ENCODE results near the gene TRAPPC10.

Gene TRAPPC10

DNA sequence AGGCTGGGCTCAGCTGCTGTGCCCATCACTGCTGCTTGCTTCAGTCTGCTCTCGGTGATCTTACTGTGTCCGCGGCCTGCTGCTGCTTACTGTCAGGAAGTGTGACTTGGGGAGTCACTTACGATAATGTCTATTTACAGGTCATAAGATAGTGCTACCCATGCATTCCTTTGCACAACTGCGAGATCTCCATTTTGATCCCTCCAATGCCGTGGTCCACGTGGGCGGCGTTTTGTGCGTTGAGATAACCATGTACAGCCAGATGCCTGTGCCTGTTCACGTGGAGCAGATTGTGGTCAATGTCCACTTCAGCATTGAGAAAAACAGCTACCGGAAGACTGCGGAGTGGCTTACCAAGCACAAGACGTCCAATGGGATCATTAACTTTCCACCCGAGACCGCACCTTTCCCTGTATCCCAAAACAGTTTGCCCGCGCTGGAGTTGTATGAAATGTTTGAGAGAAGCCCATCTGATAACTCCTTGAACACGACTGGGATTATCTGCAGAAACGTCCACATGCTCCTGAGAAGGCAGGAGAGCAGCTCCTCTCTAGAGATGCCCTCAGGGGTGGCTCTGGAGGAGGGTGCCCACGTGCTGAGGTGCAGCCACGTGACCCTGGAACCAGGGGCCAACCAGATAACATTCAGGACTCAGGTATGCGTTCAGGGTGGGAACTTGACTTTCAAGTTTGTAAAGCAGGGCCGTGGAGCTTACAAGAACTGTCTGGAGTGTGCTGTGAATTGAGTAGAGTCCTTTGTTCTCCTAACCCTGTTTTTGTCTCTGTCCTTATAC is 70.7 kb downstream of the TRAPPC10 start:
- Histone ChIP-seq H3K79me2 (ENCODE audit: low read length) (no peaks in the 10 kb centered on the region), H3K9ac (ENCODE audit: low read length) (no peak overlapping the region), H3K4me3 (ENCODE audit: low read length) (no peak overlapping the region), H3K4me2 (ENCODE audit: low read length) (no peak overlapping the region), H2AFZ (ENCODE audit: low read depth, low read length) (no peak overlapping the region), H3K27me3 (ENCODE audit: low read depth, low read length) (no peaks in the 10 kb centered on the region), H4K20me1 (ENCODE audit: insufficient read depth, low read length) (no peaks in the 10 kb centered on the region), H3K36me3 (replicated peaks; ENCODE audit: low read depth, low read length) (peaks cover 21% of the 10 kb centered on the region), H3K4me1 (ENCODE audit: low read length) (no peaks in the 10 kb centered on the region), H3K27ac (ENCODE audit: low read length) (no peak overlapping the region), H3K9me3 (ENCODE audit: insufficient read depth, low read length) (no peaks in the 10 kb centered on the region)
- TF ChIP-seq EZH2phosphoT487 (IDR thresholded peaks at IDR 0.05; ENCODE audit: low read depth) = no peak
- TF ChIP-seq, protein P1, sequence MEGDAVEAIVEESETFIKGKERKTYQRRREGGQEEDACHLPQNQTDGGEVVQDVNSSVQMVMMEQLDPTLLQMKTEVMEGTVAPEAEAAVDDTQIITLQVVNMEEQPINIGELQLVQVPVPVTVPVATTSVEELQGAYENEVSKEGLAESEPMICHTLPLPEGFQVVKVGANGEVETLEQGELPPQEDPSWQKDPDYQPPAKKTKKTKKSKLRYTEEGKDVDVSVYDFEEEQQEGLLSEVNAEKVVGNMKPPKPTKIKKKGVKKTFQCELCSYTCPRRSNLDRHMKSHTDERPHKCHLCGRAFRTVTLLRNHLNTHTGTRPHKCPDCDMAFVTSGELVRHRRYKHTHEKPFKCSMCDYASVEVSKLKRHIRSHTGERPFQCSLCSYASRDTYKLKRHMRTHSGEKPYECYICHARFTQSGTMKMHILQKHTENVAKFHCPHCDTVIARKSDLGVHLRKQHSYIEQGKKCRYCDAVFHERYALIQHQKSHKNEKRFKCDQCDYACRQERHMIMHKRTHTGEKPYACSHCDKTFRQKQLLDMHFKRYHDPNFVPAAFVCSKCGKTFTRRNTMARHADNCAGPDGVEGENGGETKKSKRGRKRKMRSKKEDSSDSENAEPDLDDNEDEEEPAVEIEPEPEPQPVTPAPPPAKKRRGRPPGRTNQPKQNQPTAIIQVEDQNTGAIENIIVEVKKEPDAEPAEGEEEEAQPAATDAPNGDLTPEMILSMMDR (IDR thresholded peaks at IDR 0.05; ENCODE audit: low read depth, low read length) = no peak

DNA sequence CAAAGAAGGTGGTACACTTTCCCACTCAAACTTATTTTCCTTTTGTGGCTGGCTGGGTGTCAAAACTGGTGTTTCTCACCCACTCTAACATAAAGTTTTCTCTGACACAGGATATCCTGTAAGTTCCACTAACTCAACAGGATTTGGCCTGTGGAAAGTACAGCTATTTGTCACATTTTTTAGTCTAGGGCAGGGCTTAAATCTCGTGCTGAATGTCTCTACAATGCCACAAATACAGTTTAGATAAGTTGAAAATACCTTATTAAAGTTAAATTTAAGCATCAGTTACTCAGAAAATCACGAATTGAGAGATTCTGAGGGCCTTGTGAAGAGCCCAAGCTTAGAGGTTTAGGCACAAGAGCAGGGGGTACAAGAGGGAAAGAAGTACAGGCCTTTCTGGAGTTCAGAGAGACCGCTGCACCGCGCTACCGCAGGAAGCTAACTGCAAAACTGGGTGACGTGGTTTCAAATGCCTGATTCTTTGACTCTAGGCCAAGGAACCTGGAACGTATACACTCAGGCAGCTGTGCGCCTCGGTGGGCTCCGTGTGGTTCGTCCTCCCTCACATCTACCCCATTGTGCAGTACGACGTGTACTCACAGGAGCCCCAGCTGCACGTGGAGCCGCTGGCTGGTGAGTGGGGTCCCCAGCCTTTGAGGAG is 71.7 kb downstream of the TRAPPC10 start:
- no peaks in the 10 kb centered on the region for H3K4me1 ChIP-seq (ENCODE audit: low read length)
- H3K79me2 ChIP-seq (ENCODE audit: low read length) = no peaks in the 10 kb centered on the region
- TF ChIP-seq EZH2phosphoT487 (IDR thresholded peaks at IDR 0.05; ENCODE audit: low read depth) = no peak
- TF ChIP-seq, protein P1 (IDR thresholded peaks at IDR 0.05; ENCODE audit: low read depth, low read length) = no peak
- no peaks in the 10 kb centered on the region for H3K27me3 ChIP-seq (ENCODE audit: low read depth, low read length)
- peaks cover 24% of the 10 kb centered on the region for H3K36me3 ChIP-seq (replicated peaks; ENCODE audit: low read depth, low read length)
- no peak overlapping the region for H3K4me2 ChIP-seq (ENCODE audit: low read length)
- H3K9ac ChIP-seq (ENCODE audit: low read length) = no peak overlapping the region
- no peaks in the 10 kb centered on the region for H3K9me3 ChIP-seq (ENCODE audit: insufficient read depth, low read length)
- H3K4me3 ChIP-seq (ENCODE audit: low read length) = no peak overlapping the region
- no peak overlapping the region for H3K27ac ChIP-seq (ENCODE audit: low read length)
- no peaks in the 10 kb centered on the region for H4K20me1 ChIP-seq (ENCODE audit: insufficient read depth, low read length)
- no peak overlapping the region for H2AFZ ChIP-seq (ENCODE audit: low read depth, low read length)

DNA sequence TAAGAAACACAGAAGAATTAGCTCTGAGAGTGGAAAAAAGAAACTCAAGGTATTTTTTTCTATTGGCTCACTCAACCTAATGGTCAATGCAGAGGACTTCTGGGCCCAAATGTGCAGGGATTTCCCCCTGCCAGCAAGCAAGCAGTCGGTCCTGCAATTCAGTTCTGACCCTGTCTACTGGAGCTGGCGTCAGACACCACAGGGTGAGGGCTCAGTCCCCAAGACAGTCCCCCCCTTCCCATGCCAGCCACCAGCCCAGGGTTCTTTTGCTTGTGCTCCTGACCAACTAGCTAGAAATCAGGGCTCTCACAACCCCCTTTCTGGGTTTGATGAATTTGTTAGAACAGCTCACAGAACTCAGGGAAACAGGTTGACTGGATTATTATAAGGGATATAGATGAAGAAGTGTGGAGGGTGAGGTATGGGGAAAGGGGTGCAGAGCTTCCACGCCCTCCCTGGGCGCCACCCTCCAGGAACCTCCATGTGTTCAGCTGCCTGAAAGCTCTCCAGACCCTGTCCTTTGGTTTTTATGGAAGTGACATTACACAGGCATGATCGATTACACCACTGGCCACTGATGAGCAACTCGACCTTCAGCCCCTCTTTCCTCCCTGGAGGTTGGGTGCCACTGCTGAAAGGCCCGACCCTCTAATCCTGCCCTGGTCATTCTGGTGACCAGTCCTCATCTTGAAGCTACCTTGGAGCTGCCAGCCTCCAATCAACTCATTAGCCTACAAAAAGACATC is 72.6 kb downstream of the TRAPPC10 start:
- Histone ChIP-seq H3K9me3 (ENCODE audit: insufficient read depth, low read length) (no peaks in the 10 kb centered on the region), H4K20me1 (ENCODE audit: insufficient read depth, low read length) (no peaks in the 10 kb centered on the region), H3K79me2 (ENCODE audit: low read length) (no peaks in the 10 kb centered on the region), H3K4me3 (ENCODE audit: low read length) (no peak overlapping the region), H3K4me2 (ENCODE audit: low read length) (no peak overlapping the region), H3K9ac (ENCODE audit: low read length) (no peak overlapping the region), H3K36me3 (replicated peaks; ENCODE audit: low read depth, low read length) (peaks cover 24% of the 10 kb centered on the region), H3K4me1 (ENCODE audit: low read length) (no peaks in the 10 kb centered on the region), H3K27ac (ENCODE audit: low read length) (no peak overlapping the region), H3K27me3 (ENCODE audit: low read depth, low read length) (no peaks in the 10 kb centered on the region), H2AFZ (ENCODE audit: low read depth, low read length) (no peak overlapping the region)
- TF ChIP-seq, protein P1 (IDR thresholded peaks at IDR 0.05; ENCODE audit: low read depth, low read length) = no peak

All from OCI-LY3 (cell line).